Measurements from ENCODE around the gene ADAMTSL2.

Gene ADAMTSL2

GRCh38 chr9:133516256-133516960 is 18.1 kb upstream of the ADAMTSL2 start:
- in situ Hi-C loops (cut with MboI; ENCODE audit: low sequenced_read_pairs): no loop called here

GRCh38 chr9:133516961-133517350 is 17.5 kb upstream of the ADAMTSL2 start:
- in situ Hi-C loops (cut with MboI; ENCODE audit: low sequenced_read_pairs): no loop called here

GRCh38 chr9:133517711-133518110 is 16.8 kb upstream of the ADAMTSL2 start:
- in situ Hi-C loops (cut with MboI; ENCODE audit: low sequenced_read_pairs): no loop called here

- in situ Hi-C loops (cut with MboI; ENCODE audit: low sequenced_read_pairs): no loop called here
These were observed 16.3 kb upstream of the ADAMTSL2 start for GRCh38 chr9:133518200-133518599.

GRCh38 chr9:133518706-133519449 is 15.6 kb upstream of the ADAMTSL2 start:
- in situ Hi-C loops (cut with MboI; ENCODE audit: low sequenced_read_pairs): no loop called here

- in situ Hi-C loops (cut with MboI; ENCODE audit: low sequenced_read_pairs): no loop called here
These were observed 14.8 kb upstream of the ADAMTSL2 start for GRCh38 chr9:133519693-133520092.

- in situ Hi-C loops (cut with MboI; ENCODE audit: low sequenced_read_pairs): no loop called here
These were observed 14.2 kb upstream of the ADAMTSL2 start for GRCh38 chr9:133520121-133520835.

- in situ Hi-C loops (cut with MboI; ENCODE audit: low sequenced_read_pairs): no loop called here
These were observed 13.1 kb upstream of the ADAMTSL2 start for GRCh38 chr9:133521122-133522072.

GRCh38 chr9:133522073-133522910 is 12.2 kb upstream of the ADAMTSL2 start:
- in situ Hi-C loops (cut with MboI; ENCODE audit: low sequenced_read_pairs): no loop called here

- in situ Hi-C loops (cut with MboI; ENCODE audit: low sequenced_read_pairs): no loop called here
These were observed 11.4 kb upstream of the ADAMTSL2 start for GRCh38 chr9:133523106-133523505.

- in situ Hi-C loops (cut with MboI; ENCODE audit: low sequenced_read_pairs): no loop called here
These were observed 10.4 kb upstream of the ADAMTSL2 start for GRCh38 chr9:133524146-133524545.

GRCh38 chr9:133524679-133525228 is 9.8 kb upstream of the ADAMTSL2 start, which contains the start of gene MYMK:
Gene MYMK, minus strand, starts transcription at chr9:133524959. Its CDS starts 115 bp downstream, at chr9:133524844.
- in situ Hi-C loops (cut with MboI; ENCODE audit: low sequenced_read_pairs): no loop called here

GRCh38 chr9:133525677-133526076 is 8.8 kb upstream of the ADAMTSL2 start:
- in situ Hi-C loops (cut with MboI; ENCODE audit: low sequenced_read_pairs): no loop called here

- in situ Hi-C loops (cut with MboI; ENCODE audit: low sequenced_read_pairs): no loop called here
These were observed 7.7 kb upstream of the ADAMTSL2 start for GRCh38 chr9:133526721-133527321.

- in situ Hi-C loops (cut with MboI; ENCODE audit: low sequenced_read_pairs): no loop called here
These were observed 7.0 kb upstream of the ADAMTSL2 start for GRCh38 chr9:133527444-133527920.

GRCh38 chr9:133528001-133528875 is 6.3 kb upstream of the ADAMTSL2 start:
- in situ Hi-C loops (cut with MboI; ENCODE audit: low sequenced_read_pairs): no loop called here

- in situ Hi-C loops (cut with MboI; ENCODE audit: low sequenced_read_pairs): no loop called here
These were observed 5.6 kb upstream of the ADAMTSL2 start for GRCh38 chr9:133528876-133529241.

GRCh38 chr9:133529457-133529856 is 5.0 kb upstream of the ADAMTSL2 start:
- in situ Hi-C loops (cut with MboI; ENCODE audit: low sequenced_read_pairs): no loop called here

All from hTERT RPE-1 (cell line).